MM.1S (cell line): ENCODE results near the gene PTP4A2.

Experiments
- CTCF ChIP-seq: fragments of 300-600 bp; sonication (generic); IDR thresholded peaks from 2 replicates; pipeline ENCODE4 v1.5.1; 2016; ENCODE audit warnings: antibody characterized with exemption, low read length, mixed read lengths
- EZH2 ChIP-seq: fragments of 300-600 bp; sonication (generic); optimal IDR thresholded peaks from 2 replicates; pipeline ENCODE3; 2017; ENCODE audit warnings: low read depth, mild to moderate bottlenecking, antibody characterized with exemption, low read length, mixed read lengths

- TF ChIP-seq CTCF = no peak
- TF ChIP-seq EZH2 = no peak
These were observed 13.1 kb upstream of the PTP4A2 start for GRCh38 chr1:31951276-31951675.
